CD4-positive, alpha-beta T cell treated with Interferon alpha-2 for 1 hour (primary cell): ENCODE measurements around the gene TMEM50A.
"Not testable (repeated sequence)": the region's sequence is repeated elsewhere in the genome, so short reads cannot be mapped to it uniquely, and the experiment has no call there.

Experiments used
- DNase-seq, 2 donors: peaks; one replicate each; pipeline ENCODE4 v3.0.0-alpha.2; 2020 to 2022

TMEM50A gene

GRCh38 chr1:25337483-25338187 is 499 bp upstream of the TMEM50A start:
- peak; percentile 18 to 53 for DNase-seq

- no peak for DNase-seq
Measured at GRCh38 chr1:25338986-25339385, 852 bp downstream of the TMEM50A start.

GRCh38 chr1:25341746-25342145 is 3.6 kb downstream of the TMEM50A start:
- DNase-seq, result no peak

- no peak for DNase-seq
Measured at GRCh38 chr1:25342846-25343245, 4.7 kb downstream of the TMEM50A start.

- no peak for DNase-seq
Measured at GRCh38 chr1:25343872-25344271, 5.7 kb downstream of the TMEM50A start.

- DNase-seq, result no peak
Measured at GRCh38 chr1:25347556-25347955, 9.4 kb downstream of the TMEM50A start.

GRCh38 chr1:25349606-25350005 is 11.5 kb downstream of the TMEM50A start:
- DNase-seq, result no peak

GRCh38 chr1:25355841-25356395 is 17.8 kb downstream of the TMEM50A start:
- DNase-seq, result peak in 1 of 2 donors; percentile 67

- no peak for DNase-seq
Measured at GRCh38 chr1:25356441-25356840, 18.3 kb downstream of the TMEM50A start.

GRCh38 chr1:25356848-25357247 is 18.7 kb downstream of the TMEM50A start:
- DNase-seq, result no peak

- DNase-seq, result no peak
Measured at GRCh38 chr1:25360596-25361581, 22.8 kb downstream of the TMEM50A start.

GRCh38 chr1:25361901-25362300 is 23.8 kb downstream of the TMEM50A start:
- DNase-seq, result no peak

GRCh38 chr1:25362634-25363559 is 24.8 kb downstream of the TMEM50A start:
- DNase-seq, result not testable (repeated sequence)

- DNase-seq, result no peak
Measured at GRCh38 chr1:25369241-25369640, 31.1 kb downstream of the TMEM50A start.

GRCh38 chr1:25369691-25370271 is 31.6 kb downstream of the TMEM50A start:
- not testable (repeated sequence) for DNase-seq

GRCh38 chr1:25371757-25372156 is 33.6 kb downstream of the TMEM50A start:
- not testable (repeated sequence) for DNase-seq

- not testable (repeated sequence) for DNase-seq
Measured at GRCh38 chr1:25378367-25378766, 40.2 kb downstream of the TMEM50A start.

GRCh38 chr1:25382543-25382942 is 44.4 kb downstream of the TMEM50A start:
- not testable (repeated sequence) for DNase-seq

- DNase-seq, result peak in 1 of 2 donors; percentile 20
Measured at GRCh38 chr1:25383090-25383489, 45.0 kb downstream of the TMEM50A start.

GRCh38 chr1:25383875-25384274 is 45.7 kb downstream of the TMEM50A start:
- DNase-seq, result not testable (repeated sequence)

GRCh38 chr1:25387096-25387495 is 49.0 kb downstream of the TMEM50A start:
- DNase-seq, result not testable (repeated sequence)

- not testable (repeated sequence) for DNase-seq
Measured at GRCh38 chr1:25388691-25389090, 50.6 kb downstream of the TMEM50A start.
